ENCODE results near the gene FGF2.
"Not testable (repeated sequence)": the region's sequence is repeated elsewhere in the genome, so short reads cannot be mapped to it uniquely, and the experiment has no call there.

Gene FGF2

GRCh38 chr4:122844391-122844790 lies 17.8 kb downstream of the FGF2 start:
- in situ Hi-C loops (cut with MboI; ENCODE audit: low sequenced_read_pairs): not testable (repeated sequence)

GRCh38 chr4:122845066-122845465 lies 18.4 kb downstream of the FGF2 start:
- in situ Hi-C loops (cut with MboI; ENCODE audit: low sequenced_read_pairs): no loop called here

- in situ Hi-C loops (cut with MboI; ENCODE audit: low sequenced_read_pairs): no loop called here
Measured at GRCh38 chr4:122845760-122846159, 19.1 kb downstream of the FGF2 start.

GRCh38 chr4:122847931-122848330 lies 21.3 kb downstream of the FGF2 start:
- in situ Hi-C loops (cut with MboI; ENCODE audit: low sequenced_read_pairs): no loop called here

GRCh38 chr4:122849789-122850188 lies 23.2 kb downstream of the FGF2 start:
- in situ Hi-C loops (cut with MboI; ENCODE audit: low sequenced_read_pairs): not testable (repeated sequence)

- in situ Hi-C loops (cut with MboI; ENCODE audit: low sequenced_read_pairs): no loop called here
Measured at GRCh38 chr4:122851568-122851967, 24.9 kb downstream of the FGF2 start.

- in situ Hi-C loops (cut with MboI; ENCODE audit: low sequenced_read_pairs): no loop called here
Measured at GRCh38 chr4:122854447-122855352, 28.1 kb downstream of the FGF2 start.

- in situ Hi-C loops (cut with MboI; ENCODE audit: low sequenced_read_pairs): no loop called here
Measured at GRCh38 chr4:122855353-122855890, 28.8 kb downstream of the FGF2 start.

- in situ Hi-C loops (cut with MboI; ENCODE audit: low sequenced_read_pairs): no loop called here
Measured at GRCh38 chr4:122857160-122857559, 30.5 kb downstream of the FGF2 start.

- in situ Hi-C loops (cut with MboI; ENCODE audit: low sequenced_read_pairs): no loop called here
Measured at GRCh38 chr4:122858705-122859104, 32.1 kb downstream of the FGF2 start.

- in situ Hi-C loops (cut with MboI; ENCODE audit: low sequenced_read_pairs): no loop called here
Measured at GRCh38 chr4:122861172-122861943, 34.7 kb downstream of the FGF2 start.

- in situ Hi-C loops (cut with MboI; ENCODE audit: low sequenced_read_pairs): no loop called here
Measured at GRCh38 chr4:122863639-122864038, 37.0 kb downstream of the FGF2 start.

- in situ Hi-C loops (cut with MboI; ENCODE audit: low sequenced_read_pairs): no loop called here
Measured at GRCh38 chr4:122865425-122865824, 38.8 kb downstream of the FGF2 start.

GRCh38 chr4:122868235-122868634 lies 41.6 kb downstream of the FGF2 start:
- in situ Hi-C loops (cut with MboI; ENCODE audit: low sequenced_read_pairs): not testable (repeated sequence)

GRCh38 chr4:122873146-122873545 lies 46.5 kb downstream of the FGF2 start:
- in situ Hi-C loops (cut with MboI; ENCODE audit: low sequenced_read_pairs): no loop called here

- in situ Hi-C loops (cut with MboI; ENCODE audit: low sequenced_read_pairs): no loop called here
Measured at GRCh38 chr4:122873821-122874593, 47.4 kb downstream of the FGF2 start.

- in situ Hi-C loops (cut with MboI; ENCODE audit: low sequenced_read_pairs): no loop called here
Measured at GRCh38 chr4:122875949-122876348, 49.3 kb downstream of the FGF2 start.

- in situ Hi-C loops (cut with MboI; ENCODE audit: low sequenced_read_pairs): no loop called here
Measured at GRCh38 chr4:122876456-122876855, 49.8 kb downstream of the FGF2 start.

GRCh38 chr4:122879001-122879400 lies 52.4 kb downstream of the FGF2 start:
- in situ Hi-C loops (cut with MboI; ENCODE audit: low sequenced_read_pairs): no loop called here

GRCh38 chr4:122882857-122883735 lies 56.5 kb downstream of the FGF2 start:
- in situ Hi-C loops (cut with MboI; ENCODE audit: low sequenced_read_pairs): no loop called here
